Measurements from ENCODE around the gene TMC2.

Gene TMC2

DNA sequence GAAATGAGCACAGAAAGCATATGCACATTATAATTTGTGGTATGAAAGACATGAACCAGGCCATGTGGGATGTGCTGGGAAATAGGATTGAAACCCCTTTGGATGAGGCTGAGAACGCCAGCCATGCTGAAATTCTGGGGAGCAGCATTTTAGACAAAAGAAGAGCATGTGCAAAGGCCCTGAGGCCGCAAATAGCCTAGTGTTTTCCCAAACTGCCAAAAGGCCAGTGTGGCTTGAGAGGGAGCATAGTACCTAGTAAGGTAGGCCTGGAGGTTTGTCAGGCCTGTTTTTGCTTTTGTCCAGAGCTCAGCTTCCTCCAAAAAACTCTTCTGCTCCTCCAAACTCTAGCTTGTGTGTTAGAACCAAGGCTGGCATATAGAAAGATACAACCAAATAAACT lies 58.7 kb downstream of the TMC2 start:
- no peak for DNase-seq

DNA sequence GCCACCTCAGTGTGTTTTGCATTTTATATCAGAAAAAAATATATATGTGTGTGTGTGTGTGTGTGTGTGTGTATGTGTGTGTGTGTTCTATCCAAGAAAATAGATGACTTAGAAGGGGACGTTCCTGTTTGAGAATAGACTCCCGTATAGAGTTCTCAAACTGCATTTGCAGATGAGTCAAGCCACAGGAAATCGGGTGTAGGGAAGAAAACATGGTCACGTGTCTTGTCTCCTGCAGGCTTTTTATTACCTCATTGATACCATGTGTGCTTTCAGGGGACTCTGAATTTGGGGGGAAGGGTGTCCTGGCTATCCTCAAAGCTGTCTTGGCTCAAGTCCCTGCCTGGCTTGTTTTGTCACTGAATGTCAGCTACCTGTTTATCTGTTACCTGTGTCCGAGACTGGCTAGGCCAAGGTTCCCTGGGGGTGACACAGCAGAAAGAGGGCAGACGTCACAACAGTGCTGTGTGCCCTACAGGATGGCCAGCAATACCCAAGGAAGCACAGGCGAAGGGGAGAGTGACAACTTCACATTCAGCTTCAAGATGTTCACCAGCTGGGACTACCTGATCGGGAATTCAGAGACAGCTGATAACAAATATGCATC lies 60.4 kb downstream of the TMC2 start:
- DNase-seq, result no peak

DNA sequence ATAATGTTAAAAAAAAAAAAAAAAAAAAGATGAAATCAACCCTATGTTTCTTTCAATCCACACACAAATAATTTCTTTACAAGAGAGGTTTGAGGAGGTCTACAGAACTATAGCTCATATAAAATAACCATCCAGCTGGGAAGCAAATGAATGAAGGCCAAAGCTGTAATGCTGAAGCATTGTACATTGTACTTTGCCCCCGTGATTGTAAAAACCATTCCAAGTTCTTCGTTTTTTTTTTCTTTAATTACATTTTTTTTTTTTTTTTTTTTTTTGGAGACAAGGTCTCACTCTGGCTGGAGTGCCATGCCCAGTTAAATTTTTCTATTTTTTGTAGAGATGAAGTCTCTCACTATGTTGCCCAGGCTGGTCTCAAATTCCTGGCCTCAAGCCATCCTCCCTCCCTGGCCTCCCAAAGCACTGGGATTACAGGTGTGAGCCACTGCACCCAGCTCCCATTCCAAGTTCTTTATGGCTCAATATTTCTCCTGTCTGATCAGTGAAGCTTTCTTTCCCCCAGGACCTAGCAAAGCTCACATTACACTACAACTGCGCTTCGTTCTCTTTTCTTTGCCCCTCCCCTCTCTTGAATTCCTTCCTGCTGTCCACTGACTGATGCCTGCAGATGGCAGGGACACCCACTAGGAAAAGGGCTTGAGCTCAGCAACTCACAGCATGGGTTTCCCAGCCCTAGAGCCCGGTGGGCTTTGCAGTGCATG lies 63.1 kb downstream of the TMC2 start:
- no peak for DNase-seq

DNA sequence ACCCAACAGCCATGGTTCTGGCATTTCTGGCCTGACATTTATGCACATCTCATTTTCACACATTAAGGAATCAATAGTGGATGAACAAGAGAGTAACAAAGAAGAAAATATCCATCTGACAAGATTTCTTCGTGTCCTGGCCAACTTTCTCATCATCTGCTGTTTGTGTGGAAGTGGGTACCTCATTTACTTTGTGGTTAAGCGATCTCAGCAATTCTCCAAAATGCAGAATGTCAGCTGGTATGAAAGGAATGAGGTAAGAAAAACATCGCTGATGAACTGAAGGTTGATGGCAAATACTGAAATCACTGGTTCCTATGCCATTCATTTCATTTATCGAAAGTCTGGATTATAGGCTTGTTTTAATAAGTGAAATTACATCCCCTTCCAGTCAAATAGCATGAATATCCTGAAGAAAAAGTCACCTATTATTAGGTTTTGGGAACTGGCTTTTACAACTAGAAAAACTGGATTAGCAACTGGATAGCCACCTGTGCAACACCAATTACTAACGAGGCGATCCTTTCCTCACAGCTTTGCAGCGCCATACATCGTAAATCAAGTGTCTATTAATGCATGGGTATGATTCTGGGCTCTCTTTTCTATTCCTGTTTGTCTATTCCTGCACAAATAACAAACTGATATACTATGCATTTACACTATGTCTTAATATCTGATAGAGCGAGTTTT lies 65.8 kb downstream of the TMC2 start:
- DNase-seq, result no peak

DNA sequence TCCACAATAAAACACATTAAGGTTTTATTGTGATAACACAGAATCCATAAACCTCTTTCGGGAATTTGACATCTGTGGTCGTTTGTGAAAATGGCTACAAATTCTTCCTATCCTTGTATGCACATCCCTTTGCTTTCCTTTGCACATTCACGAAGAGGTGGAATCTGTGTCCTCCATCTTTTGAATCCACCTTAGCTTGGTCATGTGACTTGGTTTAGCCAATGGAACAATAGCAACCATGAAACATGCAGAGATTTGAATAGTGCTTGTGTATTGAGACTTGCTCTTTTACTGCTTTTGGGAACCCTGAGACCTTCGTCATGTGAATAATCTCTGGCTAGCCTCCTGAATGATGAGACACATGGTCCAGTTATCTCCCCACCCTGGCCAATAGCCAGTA lies 66.4 kb downstream of the TMC2 start:
- no peak for DNase-seq

DNA sequence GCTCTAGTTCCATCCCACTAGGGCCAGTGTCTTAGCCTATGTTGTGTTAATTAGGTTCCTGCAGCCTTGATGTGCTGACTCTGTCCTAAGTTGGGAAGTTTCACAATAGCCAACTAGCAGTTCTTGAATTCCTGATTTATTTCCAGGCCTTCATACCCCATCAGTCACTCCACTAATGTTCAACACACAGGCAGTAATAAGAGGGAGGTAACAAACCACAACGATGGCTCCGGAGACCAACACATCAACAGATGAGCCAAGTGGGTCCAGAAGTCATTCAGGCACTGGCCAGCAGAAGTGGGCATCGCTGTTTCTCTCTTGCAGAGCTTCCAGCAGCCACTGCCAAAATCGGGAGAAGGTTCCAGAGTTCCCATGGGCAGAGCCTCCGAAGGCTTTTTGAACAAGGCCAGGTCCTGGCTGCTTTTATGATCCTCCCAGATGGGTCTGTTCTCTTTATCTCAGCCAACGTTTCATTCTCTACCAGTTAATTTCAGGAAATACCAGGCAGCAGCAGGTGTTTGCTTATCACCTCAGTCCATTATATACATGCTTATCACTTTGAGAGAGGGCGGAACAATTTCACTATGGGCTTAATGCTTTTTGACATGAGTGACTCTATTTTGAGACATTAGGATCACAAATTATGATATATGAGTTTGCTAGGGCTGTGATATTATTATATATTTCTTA lies 67.6 kb downstream of the TMC2 start:
- DNase-seq, result no peak

DNA sequence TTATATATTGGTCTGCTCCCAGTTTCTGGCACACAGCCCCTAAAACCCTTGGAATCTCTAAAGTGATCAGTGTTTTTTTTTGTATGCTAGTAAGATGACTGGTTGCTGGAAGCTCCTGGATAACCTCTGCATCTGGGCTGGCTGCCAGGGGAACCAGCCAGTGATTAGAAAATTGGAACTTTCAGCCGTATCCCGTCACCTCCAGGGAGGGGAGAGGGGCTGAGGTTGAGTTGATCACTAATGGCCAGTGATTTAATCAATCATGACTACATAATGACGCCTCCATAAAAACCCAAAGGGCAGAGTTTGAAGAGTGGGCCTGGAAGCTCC lies 68.1 kb downstream of the TMC2 start:
- no peak for DNase-seq

DNA sequence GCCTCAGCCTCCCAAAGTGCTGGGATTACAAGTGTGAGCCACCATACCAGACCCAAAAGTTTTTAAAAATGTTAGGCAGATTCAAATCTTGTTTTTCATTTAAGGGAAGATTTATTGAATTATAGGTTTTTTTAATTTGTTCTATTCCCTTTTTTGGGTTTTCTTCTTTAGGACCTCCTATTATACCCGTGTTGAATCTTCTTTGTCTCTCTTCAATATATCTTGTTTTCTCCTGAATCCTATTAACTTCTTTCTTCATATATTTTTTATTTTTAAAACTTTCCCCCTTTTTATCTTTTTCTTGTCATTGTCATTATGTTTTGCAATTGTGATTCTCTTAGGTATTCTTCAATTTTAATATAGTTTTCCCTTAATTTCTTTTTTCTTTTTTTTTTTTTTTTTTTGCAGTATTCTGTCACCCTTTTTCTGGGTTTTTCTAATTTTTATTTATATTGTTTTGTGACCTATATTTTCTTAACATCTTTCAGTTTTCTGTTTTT lies 70.2 kb downstream of the TMC2 start:
- no peak for DNase-seq

DNA sequence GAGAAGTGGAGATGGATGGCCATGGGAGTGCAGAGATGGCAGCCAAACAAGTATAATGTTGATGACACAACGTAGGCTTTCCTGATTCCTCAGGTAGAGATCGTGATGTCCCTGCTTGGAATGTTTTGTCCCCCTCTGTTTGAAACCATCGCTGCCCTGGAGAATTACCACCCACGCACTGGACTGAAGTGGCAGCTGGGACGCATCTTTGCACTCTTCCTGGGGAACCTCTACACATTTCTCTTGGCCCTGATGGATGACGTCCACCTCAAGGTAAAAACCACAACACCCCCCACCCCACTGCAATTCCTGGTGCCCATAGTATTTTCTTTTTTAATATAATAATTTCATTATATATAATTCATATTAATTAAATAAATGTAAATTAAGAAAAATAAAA lies 74.0 kb downstream of the TMC2 start:
- no peak for DNase-seq

DNA sequence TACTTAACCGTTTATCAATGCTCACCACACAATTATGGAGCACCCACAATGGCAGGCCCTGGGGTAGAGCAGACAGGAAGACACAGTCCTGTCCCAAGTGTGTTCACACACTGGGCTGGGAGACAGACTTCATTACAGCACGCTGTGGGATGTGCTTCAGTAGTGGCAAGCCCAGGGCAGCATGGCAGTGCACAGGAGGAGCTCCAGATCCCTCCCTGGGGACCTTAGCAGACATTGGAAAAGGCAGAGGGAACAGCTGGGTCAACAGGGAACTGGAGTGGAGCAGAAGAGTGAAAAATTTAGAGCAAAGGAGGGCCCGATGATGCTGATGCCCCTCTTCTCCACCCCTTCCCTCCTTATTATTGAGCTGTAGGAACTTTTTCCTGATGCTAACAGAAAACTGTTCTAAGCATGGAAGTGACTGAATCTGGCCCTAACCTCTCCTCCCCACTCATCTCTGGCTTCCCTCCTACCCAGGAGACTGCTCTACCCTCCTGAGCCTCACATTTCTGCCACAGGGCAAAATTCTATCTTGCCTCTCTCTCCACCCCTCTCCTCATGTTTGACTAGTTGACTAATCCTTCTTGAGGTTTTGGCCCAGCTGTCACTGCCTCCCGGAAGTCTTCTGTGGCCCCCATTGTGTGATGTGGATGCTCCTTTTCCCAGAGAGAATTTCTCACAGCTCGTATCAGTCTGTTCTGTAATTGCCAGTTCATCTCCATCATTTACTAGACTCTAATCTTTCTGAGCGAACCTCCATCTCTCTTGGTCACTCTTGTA lies 74.8 kb downstream of the TMC2 start:
- no peak for DNase-seq

DNA sequence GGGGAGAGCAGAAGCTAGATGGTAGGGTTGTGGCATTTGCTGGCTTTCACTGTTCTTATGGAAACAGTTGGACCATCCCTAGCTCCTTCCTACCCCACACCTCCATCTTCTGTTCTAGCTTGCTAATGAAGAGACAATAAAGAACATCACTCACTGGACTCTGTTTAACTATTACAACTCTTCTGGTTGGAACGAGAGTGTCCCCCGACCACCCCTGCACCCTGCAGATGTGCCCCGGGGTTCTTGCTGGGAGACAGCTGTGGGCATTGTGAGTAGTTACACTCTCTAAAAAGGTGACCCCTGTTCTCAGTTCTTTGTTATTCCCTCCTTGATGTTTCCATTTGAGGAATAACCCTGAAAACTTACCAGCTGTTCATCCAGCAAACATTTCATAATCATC lies 75.7 kb downstream of the TMC2 start:
- DNase-seq, result no peak

DNA sequence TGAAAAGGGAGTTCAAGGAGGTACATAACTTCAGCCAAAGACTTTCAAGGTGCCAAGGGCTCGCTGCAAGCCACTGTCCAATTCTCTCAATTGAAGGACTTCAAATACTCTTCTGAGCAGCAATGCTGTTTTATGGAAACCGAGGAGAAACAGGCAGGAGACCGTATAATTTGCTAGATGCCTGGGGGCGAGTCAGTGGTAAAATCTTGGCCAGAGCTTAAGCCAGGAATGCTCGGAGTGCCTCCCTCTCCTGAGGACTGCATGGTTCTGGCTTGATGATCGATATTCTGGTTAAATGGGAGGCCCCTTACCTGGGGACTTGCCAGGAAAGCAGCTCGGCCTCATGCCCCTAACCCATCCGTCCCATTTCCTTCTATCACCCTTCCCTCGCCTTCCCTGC lies 80.3 kb downstream of the TMC2 start:
- DNase-seq, result no peak

DNA sequence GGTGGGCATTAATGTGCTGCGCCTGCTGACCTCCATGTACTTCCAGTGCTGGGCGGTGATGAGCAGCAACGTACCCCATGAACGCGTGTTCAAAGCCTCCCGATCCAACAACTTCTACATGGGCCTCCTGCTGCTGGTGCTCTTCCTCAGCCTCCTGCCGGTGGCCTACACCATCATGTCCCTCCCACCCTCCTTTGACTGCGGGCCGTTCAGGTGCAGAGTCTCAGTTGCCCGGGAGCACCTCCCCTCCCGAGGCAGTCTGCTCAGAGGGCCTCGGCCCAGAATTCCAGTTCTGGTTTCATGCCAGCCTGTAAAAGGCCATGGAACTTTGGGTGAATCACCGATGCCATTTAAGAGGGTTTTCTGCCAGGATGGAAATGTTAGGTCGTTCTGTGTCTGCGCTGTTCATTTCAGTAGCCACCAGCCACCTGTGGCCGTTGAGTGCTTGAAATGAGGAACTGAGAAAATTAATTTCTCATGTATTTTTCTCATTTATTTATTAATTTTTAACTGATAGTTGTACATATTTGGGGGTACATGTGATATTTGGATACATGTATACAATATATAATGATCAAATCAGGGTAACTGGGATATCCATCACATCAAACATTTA lies 80.8 kb downstream of the TMC2 start:
- DNase-seq, result no peak

DNA sequence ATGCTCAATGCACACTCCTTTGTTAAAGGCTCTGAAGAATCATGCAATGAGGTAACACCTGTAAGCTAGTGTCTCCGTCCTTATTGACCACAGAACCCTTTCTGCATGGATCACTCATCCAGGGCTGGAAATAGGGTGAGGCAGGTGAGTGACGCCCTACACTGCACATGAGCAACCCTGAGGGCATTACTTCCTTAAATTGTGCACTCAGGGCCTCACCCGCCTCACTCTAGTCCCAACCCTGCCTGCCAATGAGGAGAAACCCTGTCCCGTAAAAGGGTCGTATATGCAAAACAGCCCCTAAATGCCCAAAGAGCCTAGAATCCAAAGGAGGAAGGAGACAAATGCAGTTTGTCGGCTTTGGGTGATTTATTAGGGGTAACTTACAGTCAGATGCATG lies 82.4 kb downstream of the TMC2 start:
- DNase-seq, result no peak

DNA sequence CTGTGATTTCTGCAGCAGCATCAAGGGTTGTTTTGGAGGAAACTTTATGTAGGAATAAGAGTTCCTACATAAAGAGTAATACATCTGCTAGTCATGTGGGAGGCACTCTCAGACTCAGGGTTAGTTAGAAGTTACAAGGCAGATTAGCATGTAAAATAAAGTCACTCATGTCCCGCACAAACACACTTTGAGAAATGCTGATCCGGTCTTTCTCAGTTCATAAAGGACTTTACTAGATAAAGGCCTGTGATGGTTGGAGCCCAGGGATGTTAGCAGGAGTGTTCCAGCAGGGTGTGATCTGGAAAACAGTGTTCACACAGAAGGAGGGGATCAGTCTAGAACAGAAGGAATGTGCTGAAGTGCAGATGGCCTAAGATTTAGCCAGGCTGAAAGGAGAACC lies 83.0 kb downstream of the TMC2 start:
- DNase-seq, result no peak

DNA sequence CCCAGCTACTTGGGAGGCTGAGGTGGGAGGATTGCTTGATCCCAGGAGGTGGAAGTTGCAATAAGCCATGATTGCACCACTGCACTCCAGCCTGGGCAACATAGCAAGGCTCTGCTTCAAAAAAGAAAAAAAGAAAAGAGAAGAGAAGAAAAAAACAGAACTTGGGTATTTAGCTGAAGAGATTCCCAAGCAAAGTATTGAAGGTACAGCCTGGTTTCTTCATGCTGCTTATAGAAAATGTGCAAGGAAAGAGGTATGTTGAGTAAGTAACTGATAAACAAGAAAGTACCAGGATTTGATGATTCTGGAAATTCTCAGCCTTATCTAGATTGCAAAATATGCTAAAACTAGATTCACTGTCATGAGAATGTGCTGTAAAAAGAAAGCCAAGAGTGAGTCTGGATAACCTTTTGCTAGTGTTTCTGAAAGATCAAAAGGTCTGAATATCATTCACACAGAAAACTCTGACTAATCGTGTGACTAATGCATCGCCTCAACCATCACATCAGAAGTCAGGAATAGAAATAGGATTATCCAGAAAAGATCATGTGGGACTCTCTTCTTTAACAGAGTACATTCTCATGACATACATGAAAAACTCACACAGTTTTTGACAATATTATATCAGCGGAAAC lies 83.7 kb downstream of the TMC2 start:
- DNase-seq, result no peak

DNA sequence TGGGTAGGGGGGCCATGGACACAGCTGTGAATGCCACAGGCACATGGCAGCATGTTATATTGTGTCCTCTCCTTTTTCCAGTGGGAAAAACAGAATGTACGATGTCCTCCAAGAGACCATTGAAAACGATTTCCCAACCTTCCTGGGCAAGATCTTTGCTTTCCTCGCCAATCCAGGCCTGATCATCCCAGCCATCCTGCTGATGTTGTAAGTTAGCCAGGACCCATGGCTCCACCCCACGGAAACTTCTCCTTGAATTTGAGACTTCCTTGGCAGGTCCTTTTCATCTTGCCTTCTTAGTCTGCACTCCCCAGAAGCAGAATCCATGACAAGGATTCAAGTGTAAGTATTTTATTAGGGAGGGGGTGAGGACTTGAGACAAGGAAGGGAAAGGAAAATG lies 87.8 kb downstream of the TMC2 start:
- no peak for DNase-seq

DNA sequence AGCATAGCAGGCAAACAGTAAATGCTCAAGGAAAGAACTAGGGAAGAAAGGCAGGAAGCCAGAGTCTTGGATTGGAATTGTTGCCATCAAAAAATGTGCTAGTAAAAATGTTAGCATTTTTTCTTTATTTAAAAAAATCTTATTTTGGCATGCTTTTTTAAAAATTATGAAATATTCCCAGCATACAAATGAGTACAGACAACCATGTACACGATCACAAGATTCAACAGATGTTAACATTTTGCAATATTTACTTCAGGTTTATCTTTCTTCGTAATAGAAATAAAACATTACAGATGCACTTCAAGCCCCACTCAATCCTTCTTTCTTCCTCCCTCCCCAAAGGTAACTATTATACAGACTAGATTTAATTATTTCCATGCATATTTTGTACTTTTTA lies 88.7 kb downstream of the TMC2 start:
- DNase-seq, result no peak

DNA sequence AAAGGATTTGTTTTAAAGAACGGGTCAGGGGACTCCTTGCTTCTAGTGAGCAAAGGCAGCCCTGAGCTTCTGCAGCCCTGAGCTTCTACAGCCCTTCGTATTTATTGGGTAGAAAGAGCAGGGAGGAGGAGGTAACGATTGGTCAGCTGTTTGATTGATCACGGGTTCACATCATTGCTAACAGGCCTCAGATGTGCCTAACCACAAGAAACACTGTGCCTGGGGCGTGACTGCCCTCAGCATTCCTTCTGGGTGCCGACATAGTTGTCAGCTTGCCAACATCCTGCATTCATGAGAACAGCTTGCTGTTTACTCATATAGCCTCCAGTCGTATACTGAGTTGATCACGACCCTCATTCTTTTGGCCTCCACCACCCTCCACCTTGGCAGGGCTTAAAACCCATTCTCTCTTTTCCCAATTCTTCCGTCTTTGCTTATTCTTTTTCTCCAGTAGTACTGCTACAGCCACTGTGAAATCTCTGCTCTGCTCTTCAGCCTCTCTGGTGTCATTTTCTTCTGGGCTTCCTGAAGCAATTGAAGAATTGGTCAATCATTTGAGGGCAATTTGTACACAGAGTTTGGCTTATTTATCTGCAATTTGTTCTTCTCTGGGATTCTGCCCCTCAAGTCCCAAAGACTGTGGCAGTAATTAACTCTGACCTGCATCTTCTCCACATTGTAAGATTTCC lies 90.6 kb downstream of the TMC2 start:
- no peak for DNase-seq

DNA sequence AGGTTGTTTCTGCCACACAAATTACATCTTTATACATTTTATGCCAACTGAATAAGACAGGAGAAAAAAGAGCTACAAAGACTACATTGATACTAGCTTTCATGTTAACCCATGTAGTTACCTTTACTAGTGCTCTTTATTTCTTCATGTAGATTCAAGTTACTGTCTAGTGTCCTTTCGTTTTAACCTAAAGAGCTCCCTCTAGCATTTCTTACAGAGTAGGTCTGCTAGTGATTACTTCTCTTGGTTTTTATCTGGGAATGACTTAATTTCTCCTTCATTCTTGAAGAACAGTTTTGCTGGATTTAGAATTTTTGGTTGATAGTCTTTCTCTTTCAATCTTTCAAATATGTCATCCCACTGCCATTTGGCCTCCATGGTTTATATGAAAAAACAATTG lies 94.9 kb downstream of the TMC2 start:
- DNase-seq, result no peak

DNA sequence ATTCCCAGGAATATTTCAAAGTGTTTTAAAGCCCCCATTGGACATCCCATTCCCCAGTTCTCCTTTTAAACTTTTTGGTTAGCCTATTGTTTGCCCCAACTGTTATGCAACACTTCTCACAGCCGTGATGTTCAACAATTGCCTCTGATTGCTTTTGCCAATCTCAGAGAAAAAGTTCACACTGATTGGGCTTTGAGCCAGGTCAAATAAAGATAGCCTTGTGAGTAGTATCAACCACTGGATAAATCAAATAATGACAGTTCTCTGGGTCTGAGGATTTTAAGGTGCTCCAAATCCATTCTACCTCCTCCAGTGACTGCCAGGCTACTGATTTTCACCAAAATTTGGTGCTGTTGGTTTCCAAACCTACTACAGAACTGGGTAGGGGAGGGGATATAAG lies 97.0 kb downstream of the TMC2 start:
- no peak for DNase-seq

DNA sequence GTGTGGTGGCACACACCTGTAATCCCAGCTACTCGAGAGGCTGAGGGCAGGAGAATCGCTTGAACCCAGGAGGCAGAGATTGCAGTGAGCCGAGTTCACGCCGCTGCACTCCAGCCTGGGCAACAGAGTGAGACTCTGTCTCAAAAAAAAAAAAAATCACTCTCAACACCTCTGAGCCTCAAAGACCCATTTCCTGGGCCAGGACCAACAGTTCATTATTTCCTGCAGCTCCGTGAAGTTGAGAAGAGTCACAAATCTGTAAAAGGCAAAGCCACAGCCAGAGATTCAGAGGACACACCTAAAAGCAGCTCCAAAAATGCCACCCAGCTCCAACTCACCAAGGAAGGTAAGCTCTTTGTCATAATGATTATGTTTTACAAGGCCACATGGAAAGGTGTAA lies 100.9 kb downstream of the TMC2 start:
- no peak for DNase-seq
